Neutrophil (primary cell): ENCODE measurements around the gene HABP2.

ENCODE experiments used
- H3K27ac ChIP-seq: fragments of 200-600 bp; sonication (generic); 2 replicates; pipeline ENCODE4 v1.5.1; 2016; ENCODE audit warnings: mild to moderate bottlenecking, moderate library complexity
- H3K27me3 ChIP-seq: fragments of 200-600 bp; sonication (generic); 2 replicates; pipeline ENCODE4 v1.6.0; 2016; ENCODE audit warnings: mild to moderate bottlenecking
- H3K36me3 ChIP-seq: fragments of 200-600 bp; sonication (generic); 2 replicates; pipeline ENCODE4 v1.5.1; 2017
- H3K4me1 ChIP-seq, 2 experiments: fragments of 200-600 bp in 1 of 2; sonication (generic) in 1 of 2; 1 replicate in 1 of 2; 2 replicates in 1 of 2; pipeline versions ENCODE4 v1.5.1 to v1.6.1; 2013 to 2016; ENCODE audit warnings: low read depth in 1 of 2, low read length in 1 of 2, mild to moderate bottlenecking in 1 of 2, moderate library complexity in 1 of 2; ENCODE audit not compliant: control insufficient read depth in 1 of 2, insufficient read depth in 1 of 2
- H3K4me3 ChIP-seq, 2 experiments: fragments of 200-600 bp in 1 of 2; sonication (generic) in 1 of 2; 1 replicate in 1 of 2; 2 replicates in 1 of 2; pipeline ENCODE4 v1.5.1; 2013 to 2016; ENCODE audit warnings: low read depth in 1 of 2, low read length in 1 of 2, mild to moderate bottlenecking in 1 of 2, moderate library complexity in 1 of 2
- H3K9me3 ChIP-seq: fragments of 200-600 bp; sonication (generic); 2 replicates; pipeline ENCODE4 v1.5.1; 2016
- TF ChIP-seq, protein P1 (sequence below): fragments of 200-600 bp; sonication (generic); IDR thresholded peaks from 2 replicates; pipeline ENCODE4 v1.5.1; 2016; ENCODE audit warnings: antibody characterized with exemption

HABP2 gene

DNA sequence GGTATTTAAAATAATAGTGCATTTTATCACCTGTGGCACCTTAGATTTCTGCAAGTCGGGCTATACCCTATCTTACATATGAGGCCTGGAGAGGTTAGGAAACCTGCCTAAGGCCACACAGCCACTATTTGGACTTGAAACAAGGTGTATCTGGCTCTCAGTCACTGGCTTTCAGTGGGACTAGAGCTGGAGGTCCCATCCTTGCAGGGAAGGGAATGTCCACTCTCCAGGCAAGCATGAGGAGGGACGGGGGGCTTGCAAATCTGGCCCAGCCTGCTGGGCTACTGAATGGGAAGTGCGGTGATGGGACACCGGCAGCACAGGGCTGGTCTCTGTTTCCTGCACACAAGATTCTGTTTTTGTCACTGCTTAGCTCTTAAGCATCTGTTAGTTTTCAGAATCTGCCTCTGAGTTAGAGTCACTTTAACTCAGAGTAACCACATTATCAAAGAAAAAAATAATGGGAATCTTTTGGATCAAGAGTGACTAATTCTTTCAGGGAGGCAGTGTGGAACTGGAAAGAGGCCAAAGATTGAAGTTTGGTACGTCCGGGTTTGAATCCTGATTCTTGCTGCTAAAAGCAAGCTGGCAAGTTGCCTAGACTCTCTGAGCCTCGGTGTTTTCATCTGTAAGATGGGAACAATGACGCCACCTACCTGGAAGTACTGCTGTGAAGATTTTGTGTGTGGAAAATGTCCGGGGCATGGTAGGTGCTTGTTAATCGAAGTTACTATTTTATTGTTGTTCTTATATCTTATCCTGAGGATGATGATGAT is 33.8 kb upstream of the HABP2 start:
- Histone ChIP-seq H3K9me3 (no peaks in the 10 kb centered on the region), H3K27ac (no peak overlapping the region), H3K36me3 (no peaks in the 10 kb centered on the region), H3K27me3 (no peaks in the 10 kb centered on the region), H3K4me3 (no peak overlapping the region), H3K4me1 (no peaks in the 10 kb centered on the region)
- TF ChIP-seq, protein P1, sequence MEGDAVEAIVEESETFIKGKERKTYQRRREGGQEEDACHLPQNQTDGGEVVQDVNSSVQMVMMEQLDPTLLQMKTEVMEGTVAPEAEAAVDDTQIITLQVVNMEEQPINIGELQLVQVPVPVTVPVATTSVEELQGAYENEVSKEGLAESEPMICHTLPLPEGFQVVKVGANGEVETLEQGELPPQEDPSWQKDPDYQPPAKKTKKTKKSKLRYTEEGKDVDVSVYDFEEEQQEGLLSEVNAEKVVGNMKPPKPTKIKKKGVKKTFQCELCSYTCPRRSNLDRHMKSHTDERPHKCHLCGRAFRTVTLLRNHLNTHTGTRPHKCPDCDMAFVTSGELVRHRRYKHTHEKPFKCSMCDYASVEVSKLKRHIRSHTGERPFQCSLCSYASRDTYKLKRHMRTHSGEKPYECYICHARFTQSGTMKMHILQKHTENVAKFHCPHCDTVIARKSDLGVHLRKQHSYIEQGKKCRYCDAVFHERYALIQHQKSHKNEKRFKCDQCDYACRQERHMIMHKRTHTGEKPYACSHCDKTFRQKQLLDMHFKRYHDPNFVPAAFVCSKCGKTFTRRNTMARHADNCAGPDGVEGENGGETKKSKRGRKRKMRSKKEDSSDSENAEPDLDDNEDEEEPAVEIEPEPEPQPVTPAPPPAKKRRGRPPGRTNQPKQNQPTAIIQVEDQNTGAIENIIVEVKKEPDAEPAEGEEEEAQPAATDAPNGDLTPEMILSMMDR, result no peak

DNA sequence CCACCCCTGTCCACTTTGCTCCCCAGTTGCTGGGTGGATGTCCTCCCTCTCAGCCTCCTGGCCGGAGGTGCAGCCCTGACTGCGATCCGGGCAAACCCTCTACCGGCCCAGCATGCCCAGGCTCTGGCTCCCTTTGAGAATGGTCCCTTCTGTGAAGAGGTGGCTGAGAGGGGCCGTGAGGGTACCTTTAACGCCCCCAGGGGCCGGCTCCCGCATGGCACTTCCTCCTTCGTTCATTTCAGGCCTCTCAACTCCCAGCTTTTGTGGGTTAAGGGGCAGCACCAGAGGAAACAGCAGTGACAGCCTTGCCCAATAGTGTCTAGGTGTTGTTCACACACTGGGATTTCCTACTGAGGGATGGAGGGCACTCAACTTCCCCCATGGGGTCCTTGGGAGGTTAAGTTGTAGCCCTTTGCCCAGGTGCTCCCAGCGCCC is 33.2 kb upstream of the HABP2 start:
- H3K36me3 ChIP-seq, result no peaks in the 10 kb centered on the region
- no peak overlapping the region for H3K27ac ChIP-seq
- no peaks in the 10 kb centered on the region for H3K4me1 ChIP-seq
- no peaks in the 10 kb centered on the region for H3K9me3 ChIP-seq
- TF ChIP-seq, protein P1, result no peak
- H3K27me3 ChIP-seq, result no peaks in the 10 kb centered on the region
- no peak overlapping the region for H3K4me3 ChIP-seq

DNA sequence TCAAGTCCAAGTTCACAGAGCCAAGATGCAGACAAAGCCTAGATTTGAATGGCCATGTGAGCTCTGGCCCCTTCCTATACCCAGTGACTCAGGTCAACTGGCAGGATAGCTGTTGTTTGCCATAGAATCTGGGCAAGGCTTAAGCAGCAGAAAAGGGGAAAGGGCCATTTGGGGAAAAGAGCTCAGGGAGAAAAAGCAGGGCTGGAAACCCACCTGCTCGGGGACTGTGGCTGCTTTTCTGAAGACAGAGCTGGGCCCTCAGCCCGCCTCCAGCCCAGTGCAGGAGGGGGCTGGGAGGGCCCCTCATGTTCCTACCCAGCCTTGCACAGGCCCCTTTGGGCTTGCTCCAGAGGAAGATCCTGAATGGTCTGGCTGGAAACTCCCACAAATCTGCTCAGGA is 32.6 kb upstream of the HABP2 start:
- Histone ChIP-seq H3K4me1 (no peaks in the 10 kb centered on the region), H3K9me3 (no peaks in the 10 kb centered on the region), H3K4me3 (no peak overlapping the region), H3K27ac (no peak overlapping the region), H3K36me3 (no peaks in the 10 kb centered on the region), H3K27me3 (no peaks in the 10 kb centered on the region)
- TF ChIP-seq, protein P1, result no peak

DNA sequence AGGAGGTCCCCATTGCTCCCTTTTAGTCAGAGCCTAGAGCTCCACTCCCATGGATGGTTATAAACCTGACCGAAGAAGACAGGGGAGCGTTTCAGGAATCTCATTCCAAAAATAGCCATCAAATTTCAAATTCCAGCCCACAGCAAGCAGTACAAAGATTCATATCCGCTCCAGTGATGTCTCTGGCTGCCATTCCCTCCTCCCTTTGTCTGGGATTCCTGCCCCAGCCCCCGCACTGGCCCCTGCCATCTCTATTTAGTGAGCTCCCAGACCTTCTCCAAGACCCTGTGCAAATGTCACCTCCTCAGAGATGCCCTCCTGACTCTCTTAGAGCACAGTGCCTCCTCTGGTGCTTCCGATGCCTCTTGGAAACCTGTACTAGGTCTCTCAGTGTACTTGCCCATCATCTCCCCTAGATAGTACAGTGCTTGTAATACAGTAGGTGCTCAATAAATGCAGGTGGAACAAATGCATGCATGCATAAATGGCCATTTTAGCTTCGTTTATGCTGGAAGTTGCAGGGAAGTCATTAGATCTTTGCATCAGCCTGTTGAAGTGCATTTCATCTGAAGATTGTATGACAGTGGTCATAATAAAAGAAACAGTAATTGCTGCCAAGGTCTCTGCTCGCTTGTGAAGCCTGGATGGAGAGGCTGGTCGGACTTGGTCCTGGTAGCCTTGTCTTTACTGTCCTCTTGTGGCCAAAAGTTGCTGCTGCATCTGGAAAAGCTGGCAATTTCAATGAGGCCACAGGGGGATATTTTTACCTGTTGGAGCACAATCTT is 32.0 kb upstream of the HABP2 start:
- TF ChIP-seq, protein P1, result no peak
- H3K36me3 ChIP-seq, result no peaks in the 10 kb centered on the region
- no peaks in the 10 kb centered on the region for H3K4me1 ChIP-seq
- no peak overlapping the region for H3K27ac ChIP-seq
- no peak overlapping the region for H3K4me3 ChIP-seq
- H3K27me3 ChIP-seq, result no peaks in the 10 kb centered on the region
- H3K9me3 ChIP-seq, result no peaks in the 10 kb centered on the region

DNA sequence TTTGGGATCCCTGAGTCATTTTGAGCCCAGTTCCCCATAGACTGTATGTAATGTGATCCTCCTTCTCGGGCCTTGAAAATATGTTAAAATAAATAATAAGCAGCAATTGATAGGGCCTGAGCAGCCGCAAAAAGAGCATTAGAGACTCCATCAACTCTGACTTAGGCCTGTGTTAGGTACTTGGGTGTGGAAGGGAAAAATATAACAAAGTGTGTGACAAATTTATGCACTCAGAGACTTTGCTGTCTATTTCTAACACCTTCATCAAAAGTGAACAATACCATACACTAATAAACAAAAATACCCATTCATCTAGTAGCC is 31.4 kb upstream of the HABP2 start:
- Histone ChIP-seq H3K4me1 (no peaks in the 10 kb centered on the region), H3K4me3 (no peak overlapping the region), H3K9me3 (no peaks in the 10 kb centered on the region), H3K27me3 (no peaks in the 10 kb centered on the region), H3K27ac (no peak overlapping the region), H3K36me3 (no peaks in the 10 kb centered on the region)
- TF ChIP-seq, protein P1, result no peak
